Activated CD4-positive, alpha-beta memory T cell treated with anti-CD3 and anti-CD28 coated beads, Interleukin-2, amount 10 ng/mL, durations not matched to agents 7 days and 5 days (primary cell): ENCODE measurements around the gene DNAH1. TPM values are rescaled to one million over a fixed set of nuclear protein-coding genes. Genes with fewer than 3 reads are reported as not detected.

Experiments
- CTCF ChIA-PET: fragments of 350-600 bp; sonication (Branson Sonifier 250); formaldehyde crosslinking; loops from one replicate; lab custom pipeline; 2021; ENCODE audit warnings: antibody characterized with exemption, inconsistent platforms; lab: Charles Lee
- POLR2A ChIA-PET: fragments of 350-600 bp; sonication (Branson Sonifier 250); formaldehyde crosslinking; loops from one replicate; lab custom pipeline; 2021; ENCODE audit warnings: antibody characterized with exemption; lab: Charles Lee
- DNase-seq: peaks from one replicate; pipeline ENCODE4 v3.0.0-alpha.2; 2020
- H3K27ac Mint-ChIP-seq: one replicate; pipeline ENCODE4 v1.8.0; 2021; ENCODE audit warnings: mild to moderate bottlenecking, mixed read lengths
- H3K27me3 Mint-ChIP-seq: one replicate; pipeline ENCODE4 v1.8.0; 2021; ENCODE audit warnings: mixed read lengths
- H3K36me3 Mint-ChIP-seq: one replicate; pipeline ENCODE4 v1.8.0; 2021; ENCODE audit warnings: low read depth, mixed read lengths
- H3K4me1 Mint-ChIP-seq: one replicate; pipeline ENCODE4 v1.8.0; 2021; ENCODE audit warnings: mixed read lengths
- H3K4me3 Mint-ChIP-seq: one replicate; pipeline ENCODE4 v1.8.0; 2021; ENCODE audit warnings: mild to moderate bottlenecking, mixed read lengths
- H3K9me3 Mint-ChIP-seq: one replicate; pipeline ENCODE4 v1.8.0; 2021; ENCODE audit warnings: mixed read lengths
- total RNA-seq, 2 experiments: library from RNA; stranded (reverse); gene quantifications; one replicate each; pipeline ENCODE4 v1.2.3, GENCODE V29; 2021

Gene DNAH1
- total RNA-seq, 2 experiments from 2014 or later = 20.7 to 21.8 TPM

- Mint-ChIP-seq H3K9me3 (no peaks in the 10 kb centered on the region), H3K4me3 (no peak overlapping the region), H3K4me1 (no peaks in the 10 kb centered on the region), H3K27ac (no peak overlapping the region), H3K36me3 (peaks cover 4% of the 10 kb centered on the region), H3K27me3 (no peaks in the 10 kb centered on the region)
- DNase-seq = no peak
- POLR2A ChIA-PET = no interaction called here
- CTCF ChIA-PET = no interaction called here
Measured at GRCh38 chr3:52302426-52303145, 13.5 kb upstream of the DNAH1 start.

- no peak overlapping the region for H3K27ac Mint-ChIP-seq
Measured at GRCh38 chr3:52303811-52304210, 12.3 kb upstream of the DNAH1 start.

GRCh38 chr3:52305926-52306325, 10.2 kb upstream of the DNAH1 start:
- H3K27ac Mint-ChIP-seq = no peak overlapping the region
- H3K4me3 Mint-ChIP-seq = no peak overlapping the region
- H3K36me3 Mint-ChIP-seq = peaks cover 7% of the 10 kb centered on the region
- no peak for DNase-seq
- peaks cover 7% of the 10 kb centered on the region for H3K4me1 Mint-ChIP-seq
- no peaks in the 10 kb centered on the region for H3K9me3 Mint-ChIP-seq
- POLR2A ChIA-PET = interaction anchor here (1.1 kb wide), 1 partner anchor 106 kb away, joined by 3 read pairs; no protein-coding TSS in a partner anchor
- H3K27me3 Mint-ChIP-seq = no peaks in the 10 kb centered on the region
- CTCF ChIA-PET = no interaction called here

More at GRCh38 chr3:52303811-52304210, 12.3 kb upstream of the DNAH1 start:
- peaks cover 4% of the 10 kb centered on the region for H3K36me3 Mint-ChIP-seq
- no peaks in the 10 kb centered on the region for H3K9me3 Mint-ChIP-seq
- ChIA-PET CTCF (no interaction called here), POLR2A (no interaction called here)
- DNase-seq = no peak
- H3K4me3 Mint-ChIP-seq = no peak overlapping the region
- no peaks in the 10 kb centered on the region for H3K27me3 Mint-ChIP-seq
- no peaks in the 10 kb centered on the region for H3K4me1 Mint-ChIP-seq

- no peak overlapping the region for H3K27ac Mint-ChIP-seq
- H3K4me1 Mint-ChIP-seq = peaks cover 10% of the 10 kb centered on the region
- no peaks in the 10 kb centered on the region for H3K27me3 Mint-ChIP-seq
- POLR2A ChIA-PET = interaction anchor here (1.1 kb wide), 1 partner anchor 19 kb away, joined by 3 read pairs; the partner anchor contains the start of gene GLYCTK
- H3K4me3 Mint-ChIP-seq = no peak overlapping the region
- no peak for DNase-seq
- CTCF ChIA-PET = interaction anchor here (1.0 kb wide), 1 partner anchor 32 kb away, joined by 3 read pairs; no protein-coding TSS in a partner anchor
- H3K36me3 Mint-ChIP-seq = peaks cover 7% of the 10 kb centered on the region
- no peaks in the 10 kb centered on the region for H3K9me3 Mint-ChIP-seq
Measured at GRCh38 chr3:52306978-52307377, 9.1 kb upstream of the DNAH1 start.

GRCh38 chr3:52308308-52308707, 7.8 kb upstream of the DNAH1 start:
- Mint-ChIP-seq H3K4me3 (no peak overlapping the region), H3K4me1 (peaks cover 14% of the 10 kb centered on the region), H3K27ac (no peak overlapping the region), H3K27me3 (no peaks in the 10 kb centered on the region), H3K9me3 (no peaks in the 10 kb centered on the region), H3K36me3 (peaks cover 7% of the 10 kb centered on the region)
- DNase-seq = no peak
- ChIA-PET POLR2A (interaction anchor here (1.1 kb wide), 1 partner anchor 21 kb away, joined by 3 read pairs; the partner anchor contains the start of gene GLYCTK), CTCF (no interaction called here)

- no peak for DNase-seq
- H3K4me1 Mint-ChIP-seq = peaks cover 17% of the 10 kb centered on the region
- H3K4me3 Mint-ChIP-seq = no peak overlapping the region
- no peaks in the 10 kb centered on the region for H3K27me3 Mint-ChIP-seq
- ChIA-PET CTCF (interaction anchor here (1.9 kb wide), 1 partner anchor 28 kb away, joined by 5 read pairs; no protein-coding TSS in a partner anchor), POLR2A (interaction anchor here (0.6 kb wide), 1 partner anchor 23 kb away, joined by 3 read pairs; the partner anchor contains the start of gene GLYCTK)
- H3K27ac Mint-ChIP-seq = no peak overlapping the region
- peaks cover 3% of the 10 kb centered on the region for H3K36me3 Mint-ChIP-seq
- no peaks in the 10 kb centered on the region for H3K9me3 Mint-ChIP-seq
Measured at GRCh38 chr3:52310861-52311575, 5.1 kb upstream of the DNAH1 start.

- Mint-ChIP-seq H3K4me1 (peaks cover 20% of the 10 kb centered on the region), H3K36me3 (peaks cover 3% of the 10 kb centered on the region), H3K27me3 (no peaks in the 10 kb centered on the region), H3K9me3 (no peaks in the 10 kb centered on the region), H3K4me3 (no peak overlapping the region), H3K27ac (no peak overlapping the region)
- ChIA-PET POLR2A (interaction anchor here (0.6 to 0.9 kb wide), 2 partner anchors 24 to 30 kb away, joined by 3 read pairs; partner anchors contain the start of gene GLYCTK), CTCF (interaction anchor here (1.9 kb wide), 1 partner anchor 28 kb away, joined by 5 read pairs; no protein-coding TSS in a partner anchor)
- DNase-seq = no peak
Measured at GRCh38 chr3:52311576-52312119, 4.5 kb upstream of the DNAH1 start.

GRCh38 chr3:52313188-52313773, 2.8 kb upstream of the DNAH1 start:
- peaks cover 3% of the 10 kb centered on the region for H3K36me3 Mint-ChIP-seq
- H3K4me1 Mint-ChIP-seq = peaks cover 35% of the 10 kb centered on the region
- no peaks in the 10 kb centered on the region for H3K27me3 Mint-ChIP-seq
- no peak for DNase-seq
- POLR2A ChIA-PET = no interaction called here
- H3K27ac Mint-ChIP-seq = no peak overlapping the region
- CTCF ChIA-PET = interaction anchor here (0.7 to 1.6 kb wide), 2 partner anchors 26 to 1495 kb away, joined by 3 to 4 read pairs; no protein-coding TSS in a partner anchor
- H3K4me3 Mint-ChIP-seq = no peak overlapping the region
- no peaks in the 10 kb centered on the region for H3K9me3 Mint-ChIP-seq

GRCh38 chr3:52313774-52314188, 2.3 kb upstream of the DNAH1 start:
- Mint-ChIP-seq H3K9me3 (no peaks in the 10 kb centered on the region), H3K27ac (no peak overlapping the region), H3K4me3 (no peak overlapping the region), H3K36me3 (peaks cover 3% of the 10 kb centered on the region), H3K27me3 (no peaks in the 10 kb centered on the region), H3K4me1 (peaks cover 37% of the 10 kb centered on the region)
- DNase-seq = no peak
- ChIA-PET CTCF (interaction anchor here (0.7 to 1.6 kb wide), 2 partner anchors 25 to 1495 kb away, joined by 3 to 4 read pairs; no protein-coding TSS in a partner anchor), POLR2A (no interaction called here)

GRCh38 chr3:52314489-52314888, 1.6 kb upstream of the DNAH1 start:
- ChIA-PET CTCF (interaction anchor here (1.6 kb wide), 1 partner anchor 25 kb away, joined by 4 read pairs; no protein-coding TSS in a partner anchor), POLR2A (interaction anchor here (1.1 kb wide), 1 partner anchor 74 kb away, joined by 3 read pairs; no protein-coding TSS in a partner anchor)
- no peak for DNase-seq
- Mint-ChIP-seq H3K27ac (no peak overlapping the region), H3K9me3 (no peaks in the 10 kb centered on the region), H3K4me3 (no peak overlapping the region), H3K36me3 (peaks cover 3% of the 10 kb centered on the region), H3K4me1 (peaks cover 37% of the 10 kb centered on the region), H3K27me3 (no peaks in the 10 kb centered on the region)

- no peak for DNase-seq
Measured at GRCh38 chr3:52315006-52315405, 1.1 kb upstream of the DNAH1 start.

More at GRCh38 chr3:52315006-52315405, 1.1 kb upstream of the DNAH1 start:
- peaks cover 34% of the 10 kb centered on the region for H3K4me1 Mint-ChIP-seq
- no peaks in the 10 kb centered on the region for H3K36me3 Mint-ChIP-seq
- no peaks in the 10 kb centered on the region for H3K27me3 Mint-ChIP-seq
- H3K4me3 Mint-ChIP-seq = no peak overlapping the region
- CTCF ChIA-PET = interaction anchor here (1.6 kb wide), 1 partner anchor 24 kb away, joined by 4 read pairs; no protein-coding TSS in a partner anchor
- POLR2A ChIA-PET = interaction anchor here (1.1 kb wide), 1 partner anchor 74 kb away, joined by 3 read pairs; no protein-coding TSS in a partner anchor
- H3K27ac Mint-ChIP-seq = no peak overlapping the region
- H3K9me3 Mint-ChIP-seq = no peaks in the 10 kb centered on the region
